NCI-H1694 (cell line): ENCODE data around the gene ARL5B.

Source experiments
- DNase-seq: peaks from one replicate; lab custom pipeline; 2025; lab: John Stamatoyannopoulos, UW

ARL5B gene

GRCh38 chr10:18703521-18703920 lies 44.3 kb downstream of the ARL5B start:
- no peak for DNase-seq

DNA sequence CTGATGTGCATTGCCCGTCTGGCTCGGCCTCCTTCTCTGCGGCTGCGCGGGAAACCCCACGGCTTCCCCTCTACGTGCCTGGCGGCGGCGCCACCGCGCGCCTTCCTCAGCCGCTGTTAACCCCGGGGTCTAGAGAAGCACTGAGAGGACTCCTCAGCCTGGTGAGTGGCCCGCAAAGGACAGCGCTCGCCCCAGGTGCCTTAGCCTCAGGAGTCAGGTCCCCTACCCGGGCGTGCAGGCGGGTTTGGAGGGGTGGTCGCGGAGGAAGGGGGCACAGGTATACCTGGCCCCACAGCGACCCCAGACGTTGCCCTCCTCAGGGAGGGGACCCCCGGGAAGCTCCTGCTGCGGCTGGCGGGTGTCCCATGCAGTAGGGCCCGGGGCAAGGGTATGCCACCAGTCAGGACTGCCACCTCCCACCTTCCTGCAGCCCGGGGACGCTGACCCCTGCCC lies 51.0 kb downstream of the ARL5B start:
- DNase-seq: no peak

GRCh38 chr10:18713077-18713476 lies 53.8 kb downstream of the ARL5B start:
- no peak for DNase-seq

DNA sequence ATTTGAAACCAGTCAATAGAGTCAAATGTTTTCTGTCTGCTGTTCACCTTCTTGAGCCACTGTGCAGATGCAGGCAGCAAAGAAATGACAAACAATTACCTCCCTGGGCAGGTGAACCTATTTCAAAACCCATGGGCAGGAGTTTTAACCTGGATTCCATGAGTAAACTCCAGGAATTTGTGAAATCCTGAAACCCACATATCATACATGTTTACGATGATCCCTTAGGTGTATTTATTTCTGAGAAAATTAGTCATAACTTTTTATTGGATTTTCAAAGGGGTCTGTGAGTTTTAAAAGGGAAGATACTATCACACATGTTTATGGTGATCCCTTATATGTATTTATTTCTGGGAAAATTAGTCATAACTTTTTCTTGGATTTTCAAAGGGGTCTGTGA lies 59.8 kb downstream of the ARL5B start:
- DNase-seq: no peak

DNA sequence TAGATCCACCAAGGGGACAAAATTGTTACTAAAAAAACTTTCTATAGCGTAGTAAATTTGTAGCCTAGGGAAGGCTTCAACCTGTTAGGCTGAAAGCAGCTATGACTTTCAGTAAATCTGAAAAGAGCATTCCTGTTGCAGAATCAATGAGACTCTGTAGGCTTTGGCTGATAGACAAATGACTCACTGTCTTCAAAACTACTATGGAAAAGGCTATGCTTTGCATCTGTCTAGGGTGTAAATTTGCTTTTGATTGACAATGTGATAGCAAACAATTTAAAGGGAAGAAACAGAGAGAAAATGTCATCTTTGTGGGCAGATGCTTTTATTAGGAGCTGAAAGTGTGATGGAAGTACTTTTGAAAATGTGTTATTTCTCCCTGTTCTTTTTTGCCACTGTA lies 60.6 kb downstream of the ARL5B start:
- DNase-seq: no peak

- DNase-seq: no peak
These were observed 61.8 kb downstream of the ARL5B start for GRCh38 chr10:18721067-18721466.

- no peak for DNase-seq
These were observed 64.6 kb downstream of the ARL5B start for GRCh38 chr10:18723801-18724200.
